K562 (cell line): ENCODE data around the gene CHN1. TPM values are rescaled to one million over a fixed set of nuclear protein-coding genes. Genes with fewer than 3 reads are reported as not detected.

ENCODE experiments used
- ATAC-seq: fragments of 200-7000 bp; cut with Tn5 transposase; 3 replicates; pipeline ENCODE4 v1.9.1; 2020; ENCODE audit warnings: moderate library complexity
- BruUV-seq: library from RNA; stranded (reverse); fragments of 400-500 nt; replicated peaks from 2 replicates; lab custom pipeline; 2021; lab: Mats Ljungman, UMichigan
- CTCF ChIA-PET: fragments of 300-600 bp; formaldehyde crosslinking; extraction: SDS; loops from one replicate; lab custom pipeline; 2021; ENCODE audit warnings: low intra/inter-chr PET ratio; lab: Yijun Ruan, JAX
- POLR2A ChIA-PET: fragments of 300-600, 350-650 bp; sonication (Branson Sonifier 250); formaldehyde crosslinking; extraction: SDS; loops from one replicate; lab custom pipeline; 2021; ENCODE audit warnings: antibody characterized with exemption, inconsistent platforms; lab: Yijun Ruan, JAX
- DNase-seq, 4 experiments: peaks; one replicate each; pipeline versions ENCODE4 v3.0.0 to v3.0.0-alpha.2; 2011 to 2018; ENCODE audit warnings: low spot score in 3 of 4, mixed read lengths in 3 of 4; ENCODE audit errors: extremely low read depth in 1 of 4
- FAIRE-seq: peaks from 2 replicates; lab custom pipeline; 2011; peaks lifted over from hg19 to GRCh38; lab: Jason Lieb, UNC
- H2AFZ ChIP-seq: 2 replicates; pipeline ENCODE4 v1.6.0; 2011; ENCODE audit warnings: low read depth, low read length, control low read depth, inconsistent platforms
- H3K27ac ChIP-seq: fragments of 200-600 bp; 3 replicates; pipeline ENCODE4 v1.8.0; 2011; ENCODE audit warnings: low read depth, mild to moderate bottlenecking, control low read depth, inconsistent platforms, low read length, moderate library complexity, mixed read lengths; ENCODE audit errors: extremely low read depth
- H3K27me3 ChIP-seq, 2 experiments: fragments of 300-600 bp in 1 of 2; 2 replicates in 1 of 2; 3 replicates in 1 of 2; pipeline versions ENCODE4 v1.6.0 to v1.8.0; 2011; ENCODE audit warnings: inconsistent platforms in 2 of 2, low read length in 2 of 2, mild to moderate bottlenecking in 1 of 2, mixed read lengths in 1 of 2, moderate library complexity in 1 of 2; ENCODE audit not compliant: control insufficient read depth in 2 of 2, insufficient read depth in 2 of 2
- H3K36me3 ChIP-seq: fragments of 300-600 bp; 3 replicates; pipeline ENCODE4 v1.8.0; 2011; ENCODE audit warnings: mild to moderate bottlenecking, low read length, inconsistent platforms; ENCODE audit not compliant: control insufficient read depth, insufficient read depth
- H3K4me1 ChIP-seq, 2 experiments: fragments of 200-600 bp in 1 of 2; replicated peaks in 1 of 2; 2 replicates in 1 of 2; 3 replicates in 1 of 2; pipeline versions ENCODE4 v1.5.1 to v1.8.0; 2011; ENCODE audit warnings: inconsistent platforms in 2 of 2, low read length in 2 of 2, mild to moderate bottlenecking in 1 of 2, mixed read lengths in 1 of 2, moderate library complexity in 1 of 2; ENCODE audit not compliant: control insufficient read depth in 2 of 2, insufficient read depth in 2 of 2
- H3K4me2 ChIP-seq: 2 replicates; pipeline ENCODE4 v1.6.1; 2011; ENCODE audit warnings: low read length, control low read depth, inconsistent platforms, mixed read lengths; ENCODE audit not compliant: insufficient read depth
- H3K4me3 ChIP-seq: fragments of 200-600 bp; sonication (generic), shearing (Covaris generic); 2 replicates; pipeline ENCODE4 v1.5.1; 2016; ENCODE audit warnings: control low read depth, inconsistent platforms
- H3K79me2 ChIP-seq: fragments of 200-600 bp; 3 replicates; pipeline ENCODE4 v1.8.0; 2011; ENCODE audit warnings: low read length, inconsistent platforms; ENCODE audit not compliant: control insufficient read depth, insufficient read depth
- H3K9ac ChIP-seq, 2 experiments: 2 replicates each; pipeline versions ENCODE4 v1.6.0 to v1.6.1; 2011; ENCODE audit warnings: low read depth in 2 of 2, low read length in 2 of 2, control low read depth in 1 of 2, inconsistent platforms in 1 of 2, mild to moderate bottlenecking in 1 of 2, mixed read lengths in 1 of 2; ENCODE audit not compliant: insufficient read depth in 1 of 2
- H3K9me1 ChIP-seq: one replicate; pipeline ENCODE4 v1.6.0; 2011; ENCODE audit warnings: inconsistent platforms, mild to moderate bottlenecking, low read length, moderate library complexity; ENCODE audit not compliant: control insufficient read depth, insufficient read depth
- H3K9me3 ChIP-seq: replicated peaks from 2 replicates; pipeline ENCODE4 v1.5.1; 2011; ENCODE audit warnings: low read depth, low read length, inconsistent platforms; ENCODE audit not compliant: control insufficient read depth, insufficient read depth
- H4K20me1 ChIP-seq: replicated peaks from 2 replicates; pipeline ENCODE4 v1.6.1; 2011; ENCODE audit warnings: low read length, inconsistent platforms, mixed read lengths; ENCODE audit not compliant: control insufficient read depth, insufficient read depth
- BRCA1 ChIP-seq, 2 experiments: fragments of 450-650 bp in 1 of 2; sonication (generic) in 1 of 2; formaldehyde crosslinking in 1 of 2; IDR thresholded peaks; 2 replicates each; pipeline versions ENCODE4 v1.5.0 to v1.6.1; 2017 to 2020; ENCODE audit warnings: mild to moderate bottlenecking in 1 of 2, missing genetic modification reagents in 1 of 2
- CCAR2 ChIP-seq: fragments of 200-400 bp; formaldehyde crosslinking; IDR thresholded peaks from 2 replicates; pipeline ENCODE4 v1.6.1; 2017; ENCODE audit warnings: mild to moderate bottlenecking, low read depth, low read length
- CTBP1 ChIP-seq: fragments of 450-650 bp; IDR thresholded peaks from 2 replicates; pipeline ENCODE4 v1.6.1; 2016; ENCODE audit warnings: borderline replicate concordance
- FOXK1 ChIP-seq: sonication (generic); formaldehyde crosslinking; IDR thresholded peaks from 2 replicates; pipeline ENCODE4 v1.8.0; 2022; ENCODE audit warnings: missing genetic modification reagents, mild to moderate bottlenecking, borderline replicate concordance
- NBN ChIP-seq: fragments of 450-650 bp; IDR thresholded peaks from 2 replicates; pipeline ENCODE4 v1.6.1; 2016; ENCODE audit warnings: low read depth, mild to moderate bottlenecking
- NELFE ChIP-seq: IDR thresholded peaks from 2 replicates; pipeline ENCODE4 v1.6.1; 2011; ENCODE audit warnings: mild to moderate bottlenecking; ENCODE audit not compliant: insufficient read depth, insufficient read length
- PHF20 ChIP-seq: fragments of 450-650 bp; IDR thresholded peaks from 2 replicates; pipeline ENCODE4 v1.6.1; 2018; ENCODE audit not compliant: partially characterized antibody
- POLR3A ChIP-seq: IDR thresholded peaks from 2 replicates; pipeline ENCODE4 v1.6.1; 2011; ENCODE audit warnings: borderline replicate concordance, mild to moderate bottlenecking, moderate library complexity; ENCODE audit not compliant: insufficient read length, insufficient read depth; ENCODE audit errors: extremely low read depth
- STAT5B ChIP-seq: fragments of 250-450 bp; sonication (Bioruptor Pico); IDR thresholded peaks from 2 replicates; pipeline ENCODE4 v1.8.0; 2021; ENCODE audit warnings: mild to moderate bottlenecking, inconsistent platforms
- TSC22D4 ChIP-seq: fragments of 450-650 bp; IDR thresholded peaks from 2 replicates; pipeline ENCODE4 v1.6.1; 2016; ENCODE audit warnings: missing genetic modification characterization, missing biosample characterization, control low read depth
- USF2 ChIP-seq: sonication (generic); formaldehyde crosslinking; IDR thresholded peaks from 2 replicates; pipeline ENCODE4 v1.5.0; 2020; ENCODE audit warnings: missing genetic modification reagents
- ZNF224 ChIP-seq: sonication (generic); formaldehyde crosslinking; IDR thresholded peaks from 2 replicates; pipeline ENCODE4 v1.8.0; 2022; ENCODE audit warnings: mild to moderate bottlenecking, missing genetic modification reagents
- ZNF644 ChIP-seq: fragments of 200-800 bp; sonication (Bioruptor generic); IDR thresholded peaks from 2 replicates; pipeline ENCODE4 v1.6.1; 2016; ENCODE audit warnings: low read depth, missing genetic modification characterization, missing compliant biosample characterization
- WGBS: fragments of 100-300 bp; shearing (Covaris generic); methylation state at CpG from one replicate; pipeline ENCODE4 v1.1.6; 2016; ENCODE audit warnings: low coverage, mixed read lengths; ENCODE audit not compliant: insufficient coverage; ENCODE audit errors: missing lambda C conversion rate; 5-methylcytosine and 5-hydroxymethylcytosine counted together
- in situ Hi-C: fragments of 300-500 bp; cut with MboI; formaldehyde crosslinking; loops from 4 replicates; pipeline ENCODE4 v1.15.0; 2018; ENCODE audit warnings: inconsistent platforms, mixed read lengths
- intact Hi-C: fragments of 100-400 bp; cut with micrococcal nuclease; formaldehyde crosslinking; loops from 2 replicates; pipeline ENCODE4 v1.14.2; 2022
- polyA plus RNA-seq, 8 experiments: library from polyadenylated mRNA; depleted of rRNA in 4 of 8; stranded (reverse) in 5 of 8; unstranded in 3 of 8; fragments of >200 nt; fragmentation: Nextera tagmentation in 2 of 8; fragmentation: Illumina TruSeq in 1 of 8; extraction: Ambion mirVana in 2 of 8; extraction: Trizol in 1 of 8; gene quantifications; 2 replicates each; pipeline versions ENCODE4 v1.2.1 to v1.2.3, GENCODE V29; 2011 to 2014; ENCODE audit warnings: inconsistent platforms in 1 of 8, missing spikeins in 1 of 8
- total RNA-seq, 7 experiments: library from RNA; depleted of rRNA in 6 of 7; stranded (reverse); fragments of >200 nt in 6 of 7; fragmentation: Illumina TruSeq in 2 of 7; extraction: Trizol in 2 of 7; gene quantifications; 2 replicates each; pipeline versions ENCODE4 v1.2.1 to v1.2.3, GENCODE V29; 2011 to 2021; ENCODE audit warnings: low replicate concordance in 1 of 7

The CHN1 gene
- total and polyA plus RNA-seq, 9 of the 15 experiments (the other 6 are each of a cell fraction or from before 2014, with no cell fraction given): 0.17 to 2.0 (median 0.87) TPM

GRCh38 chr2:174836995-174837390 is 168.2 kb downstream of the CHN1 start (continued):
- TF ChIP-seq PHF20: no peak
- TF ChIP-seq TSC22D4 (tag): no peak
- TF ChIP-seq BRCA1 (IDR thresholded peaks at IDR 0.05): no peak
- TF ChIP-seq BRCA1 (CRISPR knock-in tag; IDR thresholded peaks at IDR 0.05): no peak
- no peak for TF ChIP-seq CTBP1
- no peak for TF ChIP-seq NBN
- no peak for TF ChIP-seq NELFE
- no peak for TF ChIP-seq FOXK1 (CRISPR knock-in tag)
- TF ChIP-seq ZNF644: no peak
- no peak for TF ChIP-seq CCAR2
- no peak for TF ChIP-seq POLR3A
- TF ChIP-seq STAT5B (CRISPR knock-in tag): no peak

- Histone ChIP-seq H3K79me2 (no peaks in the 10 kb centered on the region), H3K27ac (no peak overlapping the region), H3K36me3 (no peaks in the 10 kb centered on the region), H3K27me3 (no peaks in the 10 kb centered on the region; a peak in 3 of 5 replicates), H3K9me3 (no peaks in the 10 kb centered on the region), H3K9ac (no peak overlapping the region), H4K20me1 (no peaks in the 10 kb centered on the region), H3K9me1 (no peaks in the 10 kb centered on the region), H2AFZ (no peak overlapping the region), H3K4me1 (no peaks in the 10 kb centered on the region), H3K4me2 (no peak overlapping the region), H3K4me3 (no peak overlapping the region)
- no peak for TF ChIP-seq USF2
- TF ChIP-seq ZNF224 (CRISPR knock-in tag): no peak
- DNase-seq (no peak), ATAC-seq (no peak), FAIRE-seq (no peak)
- in situ Hi-C loops (no loop called here), intact Hi-C loops (no loop called here)
- no TSS peak for BruUV-seq
- POLR2A ChIA-PET: interaction anchor here (0.7 kb wide), 1 partner anchor 114 kb away, joined by 3 read pairs; no protein-coding TSS in a partner anchor
- WGBS: 2% methylated on average over 3 of the region's 3 CpGs
- CTCF ChIA-PET: no interaction called here
These were observed 168.7 kb downstream of the CHN1 start for GRCh38 chr2:174836377-174836994.
